NCI-H82 treated with DMSO at 0.1 percent for 48 hours (cell line): ENCODE data around the gene TMEM89.

Experiments
- DNase-seq: peaks from one replicate; lab custom pipeline; 2025; ENCODE audit not compliant: unreplicated experiment; lab: John Stamatoyannopoulos, UW

The TMEM89 gene

GRCh38 chr3:48617559-48617958 is 4.0 kb downstream of the TMEM89 start:
- no peak for DNase-seq

- no peak for DNase-seq
These were observed 7.5 kb downstream of the TMEM89 start for GRCh38 chr3:48614044-48614443.

GRCh38 chr3:48612309-48612708 is 9.3 kb downstream of the TMEM89 start:
- DNase-seq, result no peak

DNA sequence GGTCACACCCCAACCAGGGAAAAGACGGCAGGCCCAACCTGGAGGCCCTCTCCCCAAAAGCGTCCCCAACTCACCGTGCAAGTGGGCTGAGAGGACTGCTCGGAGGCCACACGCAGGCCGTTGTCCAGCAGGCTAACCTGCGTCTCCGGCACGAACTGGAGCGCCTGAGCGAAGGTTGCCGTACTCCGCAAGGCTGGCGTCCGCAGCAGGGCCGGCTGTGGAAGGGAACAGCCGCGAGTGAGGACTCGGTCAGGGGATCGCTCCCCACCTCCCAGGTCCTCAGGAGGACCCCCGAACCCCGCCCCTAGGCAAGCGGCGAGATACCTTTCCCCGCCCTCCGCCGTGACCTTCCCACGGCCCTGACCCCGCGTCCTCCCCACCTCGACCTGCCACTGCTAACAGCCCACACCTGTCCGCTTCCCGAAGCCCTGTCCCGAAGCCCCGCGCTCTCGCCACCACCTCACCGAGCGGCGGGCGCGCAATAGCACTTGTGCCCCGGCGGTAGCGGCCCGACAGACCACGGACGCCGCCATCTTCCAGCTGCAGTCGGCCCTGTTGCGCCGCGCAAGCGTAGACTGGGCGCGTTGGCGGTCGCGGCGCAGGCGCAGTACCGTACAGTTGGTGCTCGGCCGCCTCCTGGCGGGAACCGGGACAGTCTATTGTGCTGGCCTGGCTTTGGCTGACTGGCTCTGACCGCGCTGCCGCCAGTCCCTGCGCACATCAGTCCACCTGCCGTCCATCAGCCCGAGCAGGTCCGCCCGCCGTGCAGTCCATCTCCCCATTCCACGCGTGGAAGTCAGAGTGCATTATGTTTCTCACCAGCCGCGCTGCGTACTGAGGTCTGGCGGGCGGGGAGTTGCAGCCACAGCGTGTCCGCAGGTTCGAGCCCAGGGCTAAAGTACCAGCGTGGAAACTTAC is 12.2 kb downstream of the TMEM89 start, which contains the start of gene UQCRC1:
TSS of gene UQCRC1 (minus strand) at position 559 of the 918 bp plus-strand sequence. CDS start at position 533, 26 bp downstream.
- DNase-seq, result peak; percentile 69

DNA sequence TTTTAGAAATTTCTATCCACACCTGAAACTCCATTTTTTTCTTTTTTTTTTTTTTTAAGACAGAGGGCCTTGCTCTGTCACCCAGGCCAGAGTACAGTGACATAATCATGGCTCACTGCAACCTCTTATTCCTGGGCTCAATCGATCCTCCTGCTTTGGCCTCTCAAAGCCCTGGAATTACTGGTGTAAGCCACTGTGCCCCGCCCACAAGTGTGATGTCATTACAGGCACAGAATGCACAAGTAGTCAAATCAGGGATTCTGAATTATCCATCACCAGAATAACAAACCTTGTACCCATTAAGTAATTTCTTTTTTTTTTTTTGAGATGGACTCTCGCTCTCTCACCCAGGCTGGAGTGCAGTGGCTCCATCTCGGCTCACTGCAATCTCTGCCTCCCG is 14.1 kb downstream of the TMEM89 start:
- DNase-seq, result no peak

DNA sequence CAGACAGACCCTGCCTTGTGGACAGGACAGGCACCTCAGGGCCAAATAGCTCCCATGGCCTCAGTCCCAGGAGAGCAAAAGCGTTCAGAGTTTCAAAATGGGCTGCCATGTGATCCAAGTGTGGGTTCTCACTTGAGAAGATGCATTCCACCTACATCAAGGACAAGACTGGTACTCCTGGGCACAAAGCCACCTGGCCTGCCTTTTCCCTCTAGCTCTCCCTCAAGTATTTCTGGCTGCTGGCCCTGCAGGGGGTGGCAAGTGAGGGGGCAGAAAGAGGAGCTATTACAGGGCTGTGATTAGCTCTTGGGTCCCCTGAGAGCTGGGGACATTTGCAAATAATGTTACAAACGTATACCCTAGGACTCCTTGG is 20.0 kb downstream of the TMEM89 start:
- DNase-seq, result no peak

DNA sequence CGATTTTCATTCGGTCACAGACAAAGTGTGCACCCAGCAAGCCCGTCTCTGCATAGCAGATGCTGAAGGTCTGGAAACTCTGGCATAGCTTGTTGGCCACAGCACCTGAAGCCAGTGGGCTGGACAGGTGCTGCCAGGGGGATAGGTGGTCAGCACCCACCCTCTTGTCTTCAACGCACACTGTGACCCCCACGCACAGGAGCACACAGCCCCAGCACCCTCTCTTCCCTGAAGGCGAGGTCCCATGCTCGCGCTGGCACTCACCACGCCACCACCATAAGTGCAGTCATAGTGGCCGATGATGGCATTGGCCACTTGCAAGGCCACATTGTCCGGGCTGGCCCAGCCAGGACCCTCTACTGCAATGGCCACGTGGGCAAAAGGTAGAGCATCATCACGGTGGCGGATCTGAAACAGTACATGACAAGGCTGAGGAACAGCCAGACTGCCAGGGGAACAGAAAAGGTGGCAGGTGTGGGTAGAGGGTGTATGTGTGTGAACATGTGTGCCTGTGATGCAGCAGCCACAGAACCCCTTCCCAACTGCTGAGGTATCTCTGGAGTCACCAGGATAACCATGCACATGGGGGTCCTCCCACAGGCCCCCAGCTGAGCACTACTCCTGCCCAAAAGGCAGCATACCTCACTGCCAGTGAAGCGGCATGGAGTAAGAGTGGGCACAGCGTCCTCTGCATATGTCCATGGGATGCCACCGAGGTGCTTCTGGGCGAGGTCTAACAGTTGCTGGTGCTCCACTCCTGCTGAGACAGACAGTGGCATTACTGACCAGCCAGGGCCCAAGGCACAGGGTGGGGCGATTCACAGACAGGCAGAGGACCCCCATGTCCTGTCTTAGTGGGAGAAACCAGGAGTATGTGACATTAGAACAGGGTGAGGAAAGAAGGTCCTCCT is 20.6 kb downstream of the TMEM89 start:
- no peak for DNase-seq

DNA sequence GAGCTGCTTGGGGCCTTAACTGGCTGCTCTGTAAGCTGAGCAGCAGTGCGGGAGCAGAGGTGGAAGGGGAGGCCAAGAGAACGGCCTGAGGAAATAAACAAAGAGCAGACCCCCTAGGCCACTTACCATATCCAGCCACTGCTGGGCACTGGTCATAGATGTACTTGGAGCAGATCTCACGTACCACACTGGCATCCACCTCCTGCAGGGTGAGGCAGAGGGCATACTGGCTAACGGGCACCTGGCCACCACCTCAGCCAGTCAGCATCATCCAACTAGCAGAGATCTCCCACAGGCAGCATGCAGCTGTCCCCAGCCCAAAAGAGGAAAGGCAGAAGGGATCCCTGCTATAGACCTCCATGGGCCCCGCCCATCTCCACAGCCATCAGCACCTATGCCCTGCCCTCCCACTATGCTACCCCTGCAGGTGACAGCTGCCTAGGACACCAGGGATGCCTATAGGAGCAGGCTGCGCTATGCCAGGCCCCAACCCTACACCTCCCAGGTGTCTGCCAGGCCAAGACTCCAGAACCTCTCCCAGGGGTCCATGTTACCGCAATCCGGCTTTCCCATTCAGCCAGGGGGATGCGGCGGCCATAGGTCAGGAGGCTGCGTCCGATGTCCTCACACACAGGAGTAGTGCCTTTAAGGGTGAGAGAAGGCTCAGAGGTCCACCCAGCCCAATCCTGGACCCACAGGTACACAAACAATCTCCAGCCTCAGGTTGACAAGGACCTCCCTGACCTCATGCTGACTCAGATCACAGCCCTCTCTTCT is 21.9 kb downstream of the TMEM89 start:
- no peak for DNase-seq

- DNase-seq, result no peak
These were observed 22.5 kb downstream of the TMEM89 start for GRCh38 chr3:48599077-48599501.

DNA sequence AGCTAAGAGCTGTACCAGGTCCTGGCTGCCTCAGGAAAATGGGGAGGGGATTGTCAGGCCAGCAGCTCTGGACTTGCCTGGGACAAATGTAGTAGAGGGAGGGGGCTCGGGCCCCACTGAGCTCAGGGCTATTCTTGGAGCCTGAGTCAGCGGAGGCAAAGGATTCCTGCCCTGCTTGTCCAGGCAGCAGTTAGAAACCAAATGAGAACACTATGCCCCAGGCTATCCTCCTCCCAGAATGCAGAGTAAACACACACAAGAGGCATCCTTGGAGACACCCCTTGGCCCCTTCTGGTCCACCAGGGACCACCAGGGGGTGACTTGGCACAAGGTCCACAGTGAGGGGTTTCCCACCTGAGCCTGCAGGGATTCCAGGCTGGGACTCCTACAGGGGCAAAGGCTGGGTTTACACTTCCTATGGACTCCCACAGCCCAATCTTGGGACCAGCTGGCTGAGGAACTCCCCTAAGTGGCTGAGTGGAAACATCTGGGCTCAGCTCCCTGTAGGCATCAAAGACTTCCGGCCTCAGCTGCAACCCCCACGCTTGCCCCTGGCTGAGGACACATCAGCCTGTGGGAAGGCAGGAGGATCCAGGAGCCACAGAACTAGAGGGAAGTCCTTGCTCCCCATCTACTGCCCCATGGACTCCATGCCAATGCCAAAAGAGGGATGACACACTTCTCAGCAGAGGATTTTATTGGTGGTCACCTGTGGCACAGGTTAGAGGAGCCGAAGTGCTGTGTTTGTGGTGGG is 23.1 kb downstream of the TMEM89 start:
- no peak for DNase-seq

- DNase-seq, result no peak
These were observed 24.2 kb downstream of the TMEM89 start for GRCh38 chr3:48597408-48597800.

- no peak for DNase-seq
These were observed 24.7 kb downstream of the TMEM89 start for GRCh38 chr3:48596676-48597407.

GRCh38 chr3:48596157-48596556 is 25.4 kb downstream of the TMEM89 start:
- DNase-seq, result no peak

DNA sequence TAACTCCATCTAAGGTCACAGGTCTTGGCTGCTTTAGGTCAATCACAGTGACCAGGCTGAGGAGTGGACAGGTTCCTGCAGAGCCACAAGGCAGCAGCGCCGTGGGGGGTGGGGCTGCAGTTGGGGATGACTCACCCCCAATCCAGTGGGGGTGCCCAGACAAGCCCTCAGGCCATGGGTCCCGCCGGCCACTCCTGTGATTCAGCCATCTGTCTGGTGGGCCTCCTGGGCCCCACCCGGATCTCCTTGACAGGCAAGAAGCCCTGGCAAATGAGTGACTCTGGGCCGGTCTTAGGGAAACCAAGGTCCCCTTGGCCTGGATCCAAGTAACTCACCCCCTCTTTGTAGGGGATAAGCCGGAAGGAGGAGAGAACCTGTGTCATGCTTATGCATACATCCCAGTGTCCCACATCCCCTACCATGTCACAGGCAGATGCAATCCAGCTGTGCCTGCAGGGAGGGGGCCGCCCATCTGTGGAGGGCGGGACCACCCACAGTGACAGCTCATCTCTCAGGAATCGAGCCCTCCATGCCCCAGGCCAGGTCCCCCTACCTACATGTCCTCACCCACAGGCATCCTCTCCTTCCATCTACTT is 25.9 kb downstream of the TMEM89 start:
- no peak for DNase-seq

DNA sequence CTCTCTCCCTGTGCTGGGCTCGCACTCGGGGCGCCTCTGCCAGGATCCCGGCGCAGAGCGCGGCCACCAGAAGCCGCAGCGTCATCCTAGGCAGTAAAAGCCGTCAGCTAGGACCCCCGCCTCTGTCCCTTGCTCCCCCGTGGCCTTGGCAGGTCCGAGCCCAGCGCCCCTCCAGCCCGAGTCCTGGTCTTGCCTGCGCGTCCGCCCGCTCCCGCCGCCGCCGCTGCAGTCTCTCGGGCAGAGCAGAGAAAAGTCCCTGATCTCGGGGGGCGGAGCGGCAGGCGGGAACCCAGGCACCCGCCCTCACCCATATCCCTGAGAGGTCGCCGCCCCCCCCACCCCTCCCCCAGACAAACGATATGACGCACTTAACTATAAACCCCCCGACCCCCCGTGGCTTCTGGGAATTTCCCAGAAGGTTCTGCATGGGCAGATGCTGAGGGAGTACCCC is 26.5 kb downstream of the TMEM89 start, which contains the start of gene COL7A1:
TSS of gene COL7A1 (minus strand) at position 255 of the 451 bp plus-strand sequence. CDS start at position 85, 170 bp downstream.
- DNase-seq, result no peak

- no peak for DNase-seq
These were observed 27.0 kb downstream of the TMEM89 start for GRCh38 chr3:48594417-48595049.

- no peak for DNase-seq
These were observed 28.2 kb downstream of the TMEM89 start for GRCh38 chr3:48593337-48593736.

GRCh38 chr3:48592519-48593087 is 29.0 kb downstream of the TMEM89 start:
- no peak for DNase-seq
